ENCODE results near the gene SIRT7. TPM values are rescaled to one million over a fixed set of nuclear protein-coding genes. Genes with fewer than 3 reads are reported as not detected.
A peak's percentile ranks its signal among the peaks of the same experiment; 100 is the strongest.

Gene SIRT7
- total RNA-seq, 3 donors from 2014 or later: 41.1 to 47.2 (median 46.3) TPM

- H3K27me3 Mint-ChIP-seq (ENCODE audit: low read depth): no peaks in the 10 kb centered on the region
- peaks cover 12% of the 10 kb centered on the region for H3K36me3 Mint-ChIP-seq (ENCODE audit: insufficient read depth)
- no peak for DNase-seq
- H3K4me3 Mint-ChIP-seq: peak overlapping the region; percentile 86
- ATAC-seq: peak; percentile 46 to 54
- H3K4me1 Mint-ChIP-seq (ENCODE audit: low read depth): peaks cover 14% of the 10 kb centered on the region
- H3K9me3 Mint-ChIP-seq: no peaks in the 10 kb centered on the region
Measured at GRCh38 chr17:81910840-81911276, 7.1 kb downstream of the SIRT7 start.

- Mint-ChIP-seq H3K4me1 (ENCODE audit: low read depth) (peaks cover 10% of the 10 kb centered on the region), H3K9me3 (no peaks in the 10 kb centered on the region), H3K27me3 (ENCODE audit: low read depth) (no peaks in the 10 kb centered on the region), H3K36me3 (ENCODE audit: insufficient read depth) (peaks cover 10% of the 10 kb centered on the region), H3K4me3 (peak overlapping the region; percentile 86)
- DNase-seq (no peak), ATAC-seq (no peak)
Measured at GRCh38 chr17:81909966-81910839, 7.8 kb downstream of the SIRT7 start.

GRCh38 chr17:81909231-81909630 is 8.7 kb downstream of the SIRT7 start:
- H3K36me3 Mint-ChIP-seq (ENCODE audit: insufficient read depth): peaks cover 10% of the 10 kb centered on the region
- H3K4me1 Mint-ChIP-seq (ENCODE audit: low read depth): peaks cover 10% of the 10 kb centered on the region
- no peak for ATAC-seq
- DNase-seq: no peak
- H3K9me3 Mint-ChIP-seq: no peaks in the 10 kb centered on the region
- no peaks in the 10 kb centered on the region for H3K27me3 Mint-ChIP-seq (ENCODE audit: low read depth)
- H3K4me3 Mint-ChIP-seq: peak overlapping the region; percentile 29

- no peaks in the 10 kb centered on the region for H3K9me3 Mint-ChIP-seq
- no peak overlapping the region for H3K4me3 Mint-ChIP-seq
- H3K4me1 Mint-ChIP-seq (ENCODE audit: low read depth): peaks cover 10% of the 10 kb centered on the region
- H3K36me3 Mint-ChIP-seq (ENCODE audit: insufficient read depth): peaks cover 12% of the 10 kb centered on the region
- H3K27me3 Mint-ChIP-seq (ENCODE audit: low read depth): no peaks in the 10 kb centered on the region
- ATAC-seq (no peak), DNase-seq (no peak)
Measured at GRCh38 chr17:81908793-81909192, 9.2 kb downstream of the SIRT7 start.

GRCh38 chr17:81907219-81908145 is 10.5 kb downstream of the SIRT7 start:
- no peaks in the 10 kb centered on the region for H3K9me3 Mint-ChIP-seq
- peaks cover 2% of the 10 kb centered on the region for H3K36me3 Mint-ChIP-seq (ENCODE audit: insufficient read depth)
- ATAC-seq: no peak
- peaks cover 10% of the 10 kb centered on the region for H3K4me1 Mint-ChIP-seq (ENCODE audit: low read depth)
- no peaks in the 10 kb centered on the region for H3K27me3 Mint-ChIP-seq (ENCODE audit: low read depth)
- no peak for DNase-seq
- no peak overlapping the region for H3K4me3 Mint-ChIP-seq

GRCh38 chr17:81906476-81907218 is 11.3 kb downstream of the SIRT7 start:
- H3K27me3 Mint-ChIP-seq (ENCODE audit: low read depth): no peaks in the 10 kb centered on the region
- no peak overlapping the region for H3K4me3 Mint-ChIP-seq
- H3K9me3 Mint-ChIP-seq: no peaks in the 10 kb centered on the region
- ATAC-seq: no peak
- DNase-seq: no peak
- H3K36me3 Mint-ChIP-seq (ENCODE audit: insufficient read depth): peaks cover 2% of the 10 kb centered on the region
- peaks cover 9% of the 10 kb centered on the region for H3K4me1 Mint-ChIP-seq (ENCODE audit: low read depth)

- ATAC-seq: no peak
Measured at GRCh38 chr17:81905993-81906392, 12.0 kb downstream of the SIRT7 start.

GRCh38 chr17:81905424-81905875 is 12.5 kb downstream of the SIRT7 start:
- no peaks in the 10 kb centered on the region for H3K9me3 Mint-ChIP-seq
- peaks cover 9% of the 10 kb centered on the region for H3K27me3 Mint-ChIP-seq (ENCODE audit: low read depth)

More at GRCh38 chr17:81905993-81906392, 12.0 kb downstream of the SIRT7 start:
- Mint-ChIP-seq H3K36me3 (ENCODE audit: insufficient read depth) (peaks cover 5% of the 10 kb centered on the region), H3K9me3 (no peaks in the 10 kb centered on the region), H3K4me1 (ENCODE audit: low read depth) (peaks cover 10% of the 10 kb centered on the region), H3K27me3 (ENCODE audit: low read depth) (peaks cover 6% of the 10 kb centered on the region), H3K4me3 (no peak overlapping the region)
- DNase-seq: no peak

GRCh38 chr17:81904600-81905423 is 13.2 kb downstream of the SIRT7 start:
- no peaks in the 10 kb centered on the region for H3K9me3 Mint-ChIP-seq
- peaks cover 9% of the 10 kb centered on the region for H3K4me1 Mint-ChIP-seq (ENCODE audit: low read depth)
- peaks cover 16% of the 10 kb centered on the region for H3K36me3 Mint-ChIP-seq (ENCODE audit: insufficient read depth)
- H3K27me3 Mint-ChIP-seq (ENCODE audit: low read depth): peaks cover 9% of the 10 kb centered on the region
- no peak overlapping the region for H3K4me3 Mint-ChIP-seq
- DNase-seq: no peak
- no peak for ATAC-seq

More at GRCh38 chr17:81905424-81905875, 12.5 kb downstream of the SIRT7 start:
- no peak for ATAC-seq
- H3K4me3 Mint-ChIP-seq: no peak overlapping the region
- H3K36me3 Mint-ChIP-seq (ENCODE audit: insufficient read depth): peaks cover 10% of the 10 kb centered on the region
- no peak for DNase-seq
- peaks cover 12% of the 10 kb centered on the region for H3K4me1 Mint-ChIP-seq (ENCODE audit: low read depth)

- H3K4me1 Mint-ChIP-seq (ENCODE audit: low read depth): peaks cover 5% of the 10 kb centered on the region
- no peak for ATAC-seq
- peaks cover 9% of the 10 kb centered on the region for H3K27me3 Mint-ChIP-seq (ENCODE audit: low read depth)
- DNase-seq: no peak
- H3K36me3 Mint-ChIP-seq (ENCODE audit: insufficient read depth): peaks cover 19% of the 10 kb centered on the region
- H3K9me3 Mint-ChIP-seq: no peaks in the 10 kb centered on the region
- no peak overlapping the region for H3K4me3 Mint-ChIP-seq
Measured at GRCh38 chr17:81903896-81904599, 13.9 kb downstream of the SIRT7 start.

- Mint-ChIP-seq H3K9me3 (no peaks in the 10 kb centered on the region), H3K36me3 (ENCODE audit: insufficient read depth) (peaks cover 21% of the 10 kb centered on the region), H3K27me3 (ENCODE audit: low read depth) (peaks cover 9% of the 10 kb centered on the region), H3K4me1 (ENCODE audit: low read depth) (peaks cover 5% of the 10 kb centered on the region), H3K4me3 (no peak overlapping the region)
- ATAC-seq (no peak), DNase-seq (no peak)
Measured at GRCh38 chr17:81903415-81903831, 14.6 kb downstream of the SIRT7 start.

GRCh38 chr17:81902653-81903414 is 15.1 kb downstream of the SIRT7 start:
- H3K36me3 Mint-ChIP-seq (ENCODE audit: insufficient read depth): peaks cover 27% of the 10 kb centered on the region
- peaks cover 9% of the 10 kb centered on the region for H3K27me3 Mint-ChIP-seq (ENCODE audit: low read depth)
- no peaks in the 10 kb centered on the region for H3K9me3 Mint-ChIP-seq
- no peak overlapping the region for H3K4me3 Mint-ChIP-seq
- peaks cover 5% of the 10 kb centered on the region for H3K4me1 Mint-ChIP-seq (ENCODE audit: low read depth)
- DNase-seq (no peak), ATAC-seq (peak; percentile 6 to 39)

Measured in activated T-cell treated with anti-CD3 and anti-CD28 coated beads, Interleukin-2, amount 50 U/mL, for 4 hours (primary cell).